IMR-90 (cell line): ENCODE data around the gene NUDT5. TPM values are rescaled to one million over a fixed set of nuclear protein-coding genes. Genes with fewer than 3 reads are reported as not detected.

ENCODE experiments used
- ATAC-seq: fragments of 200-7000 bp; cut with Tn5 transposase; 2 replicates; pipeline ENCODE4 v1.9.1; 2020; ENCODE audit warnings: low read depth, mild to moderate bottlenecking, moderate library complexity
- BruUV-seq: library from RNA; stranded (reverse); fragments of 400-500 nt; replicated peaks from 2 replicates; lab custom pipeline; 2021; lab: Mats Ljungman, UMichigan
- CTCF ChIA-PET: fragments of 300-600 bp; formaldehyde crosslinking; extraction: SDS; loops from one replicate; lab custom pipeline; 2021; ENCODE audit warnings: antibody characterized with exemption; lab: Yijun Ruan, JAX
- POLR2A ChIA-PET: fragments of 300-600 bp; sonication (Branson Sonifier 250); formaldehyde crosslinking; loops from one replicate; lab custom pipeline; 2022; ENCODE audit warnings: antibody characterized with exemption; ENCODE audit not compliant: unreplicated experiment; lab: Charles Lee
- DNase-seq: peaks from one replicate; pipeline ENCODE4 v3.0.0; 2013
- H2AFZ ChIP-seq: replicated peaks from 2 replicates; pipeline ENCODE3; 2013; ENCODE audit warnings: low read length, mild to moderate bottlenecking; ENCODE audit not compliant: poor library complexity
- H2AK5ac ChIP-seq: 2 replicates; pipeline ENCODE4 v1.6.1; 2013; ENCODE audit warnings: low read depth, low read length, inconsistent platforms
- H2AK9ac ChIP-seq: replicated peaks from 2 replicates; pipeline ENCODE3; 2013; ENCODE audit warnings: mild to moderate bottlenecking, low read depth, low read length, moderate library complexity; ENCODE audit not compliant: poor library complexity
- H2BK120ac ChIP-seq: 2 replicates; pipeline ENCODE4 v1.6.1; 2013; ENCODE audit warnings: low read depth, low read length, inconsistent platforms
- H2BK15ac ChIP-seq: 3 replicates; pipeline ENCODE4 v1.6.1; 2013; ENCODE audit warnings: low read depth, low read length, inconsistent platforms
- H2BK20ac ChIP-seq: 2 replicates; pipeline ENCODE4 v1.6.1; 2013; ENCODE audit warnings: low read depth, mild to moderate bottlenecking, inconsistent platforms, low read length, moderate library complexity
- H2BK5ac ChIP-seq: 2 replicates; pipeline ENCODE4 v1.6.1; 2013; ENCODE audit warnings: mild to moderate bottlenecking, low read depth, low read length, inconsistent platforms; ENCODE audit not compliant: poor library complexity, severe bottlenecking
- H3K14ac ChIP-seq: replicated peaks from 2 replicates; pipeline ENCODE4 v1.6.1; 2013; ENCODE audit warnings: low read depth, low read length, inconsistent platforms
- H3K18ac ChIP-seq: 2 replicates; pipeline ENCODE4 v1.6.1; 2013; ENCODE audit warnings: low read depth, low read length, control low read depth
- H3K23ac ChIP-seq: 2 replicates; pipeline ENCODE4 v1.6.1; 2013; ENCODE audit warnings: low read depth, low read length, inconsistent platforms
- H3K27ac ChIP-seq: 2 replicates; pipeline ENCODE4 v1.5.1; 2013; ENCODE audit warnings: mild to moderate bottlenecking, control low read depth, low read length; ENCODE audit not compliant: insufficient read depth
- H3K27me3 ChIP-seq: 2 replicates; pipeline ENCODE4 v1.6.1; 2013; ENCODE audit warnings: low read length; ENCODE audit not compliant: control insufficient read depth, insufficient read depth
- H3K36me3 ChIP-seq: 2 replicates; pipeline ENCODE4 v1.6.1; 2013; ENCODE audit warnings: low read length, mixed read lengths; ENCODE audit not compliant: control insufficient read depth, insufficient read depth
- H3K4ac ChIP-seq: 2 replicates; pipeline ENCODE4 v1.6.1; 2013; ENCODE audit warnings: low read depth, low read length, inconsistent platforms
- H3K4me1 ChIP-seq: 2 replicates; pipeline ENCODE4 v1.6.1; 2013; ENCODE audit warnings: low read length, mixed read lengths; ENCODE audit not compliant: control insufficient read depth, insufficient read depth
- H3K4me2 ChIP-seq: 2 replicates; pipeline ENCODE4 v1.6.1; 2013; ENCODE audit warnings: low read depth, mild to moderate bottlenecking, control low read depth, low read length, moderate library complexity
- H3K4me3 ChIP-seq: 2 replicates; pipeline ENCODE4 v1.5.1; 2013; ENCODE audit warnings: low read depth, mild to moderate bottlenecking, control low read depth, low read length, moderate library complexity; ENCODE audit not compliant: insufficient read depth
- H3K56ac ChIP-seq: 2 replicates; pipeline ENCODE4 v1.6.1; 2013; ENCODE audit warnings: low read length, inconsistent platforms; ENCODE audit not compliant: insufficient read depth; ENCODE audit errors: extremely low read depth
- H3K79me1 ChIP-seq, 2 experiments: 2 replicates each; pipeline ENCODE4 v1.6.1; 2013; ENCODE audit warnings: low read length in 2 of 2, inconsistent platforms in 1 of 2, low read depth in 1 of 2
- H3K9ac ChIP-seq: 2 replicates; pipeline ENCODE4 v1.6.1; 2013; ENCODE audit warnings: low read depth, low read length, control low read depth
- H3K9me1 ChIP-seq: 2 replicates; pipeline ENCODE4 v1.6.1; 2013; ENCODE audit warnings: low read length, inconsistent platforms; ENCODE audit not compliant: insufficient read depth
- H3K9me3 ChIP-seq: 2 replicates; pipeline ENCODE4 v1.6.1; 2013; ENCODE audit warnings: low read length; ENCODE audit not compliant: control insufficient read depth, insufficient read depth
- H4K20me1 ChIP-seq: 2 replicates; pipeline ENCODE4 v1.6.1; 2013; ENCODE audit warnings: low read length, inconsistent platforms; ENCODE audit not compliant: insufficient read depth
- H4K5ac ChIP-seq: 2 replicates; pipeline ENCODE4 v1.6.1; 2013; ENCODE audit warnings: mild to moderate bottlenecking, low read depth, low read length, control low read depth
- H4K8ac ChIP-seq, 2 experiments: 2 replicates each; pipeline ENCODE4 v1.6.1; 2013; ENCODE audit warnings: low read depth in 2 of 2, low read length in 2 of 2, control low read depth in 1 of 2, inconsistent platforms in 1 of 2
- H4K91ac ChIP-seq: 2 replicates; pipeline ENCODE4 v1.6.1; 2013; ENCODE audit warnings: low read depth, low read length, inconsistent platforms; ENCODE audit not compliant: insufficient read depth
- BHLHE40 ChIP-seq: fragments of 150-350 bp; IDR thresholded peaks from 2 replicates; pipeline ENCODE4 v1.6.1; 2016; ENCODE audit warnings: mild to moderate bottlenecking, low read depth, low read length
- CEBPB ChIP-seq: IDR thresholded peaks from 2 replicates; pipeline ENCODE4 v1.6.1; 2012; ENCODE audit warnings: low read depth, low read length, improper control_type of control experiment
- CHD1 ChIP-seq: IDR thresholded peaks from 2 replicates; pipeline ENCODE4 v1.6.1; 2012; ENCODE audit warnings: low read depth, low read length, improper control_type of control experiment
- FOS ChIP-seq: fragments of 150-350 bp; IDR thresholded peaks from 2 replicates; pipeline ENCODE4 v1.6.1; 2016; ENCODE audit warnings: low read depth, low read length
- MAFK ChIP-seq: IDR thresholded peaks from 2 replicates; pipeline ENCODE4 v1.6.1; 2012; ENCODE audit warnings: low read depth, low read length, improper control_type of control experiment
- MXI1 ChIP-seq: IDR thresholded peaks from 2 replicates; pipeline ENCODE4 v1.6.1; 2012; ENCODE audit warnings: low read depth, mild to moderate bottlenecking, low read length, moderate library complexity, borderline replicate concordance
- NFE2L2 ChIP-seq: fragments of 150-350 bp; IDR thresholded peaks from 2 replicates; pipeline ENCODE4 v1.6.1; 2016; ENCODE audit warnings: low read depth, mild to moderate bottlenecking, low read length
- POLR2A ChIP-seq: IDR thresholded peaks from 2 replicates; pipeline ENCODE4 v1.6.1; 2012; ENCODE audit warnings: mild to moderate bottlenecking, low read depth, low read length
- RAD21 ChIP-seq: IDR thresholded peaks from 2 replicates; pipeline ENCODE4 v1.6.1; 2012; ENCODE audit warnings: low read length, improper control_type of control experiment
- RCOR1 ChIP-seq: IDR thresholded peaks from 2 replicates; pipeline ENCODE4 v1.6.1; 2012; ENCODE audit warnings: mild to moderate bottlenecking, low read length, improper control_type of control experiment; ENCODE audit not compliant: insufficient replicate concordance
- RFX5 ChIP-seq: IDR thresholded peaks from 2 replicates; pipeline ENCODE4 v1.8.0; 2012; ENCODE audit warnings: low read depth, mild to moderate bottlenecking, low read length, moderate library complexity
- SMC3 ChIP-seq: fragments of 150-350 bp; IDR thresholded peaks from 2 replicates; pipeline ENCODE4 v1.6.1; 2016; ENCODE audit warnings: low read depth, mild to moderate bottlenecking, antibody characterized with exemption, low read length, moderate library complexity
- WGBS, 2 experiments: methylation state at CpG; one replicate each; pipeline versions ENCODE4 v1.1.5 to v1.1.7; 2013; ENCODE audit warnings: missing lambda C conversion rate in 2 of 2; ENCODE audit not compliant: insufficient read length in 1 of 2; ENCODE audit errors: extremely low coverage in 2 of 2; 5-methylcytosine and 5-hydroxymethylcytosine counted together
- dilution Hi-C: fragments of 300-500 bp; cut with HindIII; formaldehyde crosslinking; loops from one replicate; pipeline ENCODE4 v1.14.3; 2018; ENCODE audit warnings: low sequenced_read_pairs; ENCODE audit not compliant: unreplicated experiment
- in situ Hi-C: fragments of 300-500 bp; cut with MboI; formaldehyde crosslinking; loops from 3 replicates; pipeline ENCODE4 v1.14.3; 2019; ENCODE audit warnings: low sequenced_read_pairs, inconsistent platforms, mixed read lengths
- intact Hi-C: fragments of 100-400 bp; cut with micrococcal nuclease; formaldehyde crosslinking; loops from 2 replicates; pipeline ENCODE4 v1.10.0; 2022
- polyA plus RNA-seq, 3 experiments: library from polyadenylated mRNA; depleted of rRNA; stranded (reverse); fragments of >200 nt; gene quantifications; 2 replicates each; pipeline ENCODE4 v1.2.3, GENCODE V29; 2012; ENCODE audit warnings: low replicate concordance in 1 of 3
- total RNA-seq: library from RNA; depleted of rRNA; stranded (reverse); fragments of >200 nt; gene quantifications from 2 replicates; pipeline ENCODE4 v1.2.3, GENCODE V29; 2012
- TF ChIP-seq, protein P1 (sequence below): conservative IDR thresholded peaks from 2 replicates; pipeline ENCODE4 v1.5.1; 2012; ENCODE audit warnings: mild to moderate bottlenecking, low read depth, low read length, improper control_type of control experiment
- TF ChIP-seq, protein P2 (sequence below): fragments of 150-350 bp; IDR thresholded peaks from 2 replicates; pipeline ENCODE4 v1.6.1; 2017; ENCODE audit warnings: mild to moderate bottlenecking, antibody characterized with exemption, low read length, low read depth

Gene NUDT5
- total and polyA plus RNA-seq, 2 of the 4 experiments (the other 2 are of a cell fraction): 70.1 to 74.6 TPM

DNA sequence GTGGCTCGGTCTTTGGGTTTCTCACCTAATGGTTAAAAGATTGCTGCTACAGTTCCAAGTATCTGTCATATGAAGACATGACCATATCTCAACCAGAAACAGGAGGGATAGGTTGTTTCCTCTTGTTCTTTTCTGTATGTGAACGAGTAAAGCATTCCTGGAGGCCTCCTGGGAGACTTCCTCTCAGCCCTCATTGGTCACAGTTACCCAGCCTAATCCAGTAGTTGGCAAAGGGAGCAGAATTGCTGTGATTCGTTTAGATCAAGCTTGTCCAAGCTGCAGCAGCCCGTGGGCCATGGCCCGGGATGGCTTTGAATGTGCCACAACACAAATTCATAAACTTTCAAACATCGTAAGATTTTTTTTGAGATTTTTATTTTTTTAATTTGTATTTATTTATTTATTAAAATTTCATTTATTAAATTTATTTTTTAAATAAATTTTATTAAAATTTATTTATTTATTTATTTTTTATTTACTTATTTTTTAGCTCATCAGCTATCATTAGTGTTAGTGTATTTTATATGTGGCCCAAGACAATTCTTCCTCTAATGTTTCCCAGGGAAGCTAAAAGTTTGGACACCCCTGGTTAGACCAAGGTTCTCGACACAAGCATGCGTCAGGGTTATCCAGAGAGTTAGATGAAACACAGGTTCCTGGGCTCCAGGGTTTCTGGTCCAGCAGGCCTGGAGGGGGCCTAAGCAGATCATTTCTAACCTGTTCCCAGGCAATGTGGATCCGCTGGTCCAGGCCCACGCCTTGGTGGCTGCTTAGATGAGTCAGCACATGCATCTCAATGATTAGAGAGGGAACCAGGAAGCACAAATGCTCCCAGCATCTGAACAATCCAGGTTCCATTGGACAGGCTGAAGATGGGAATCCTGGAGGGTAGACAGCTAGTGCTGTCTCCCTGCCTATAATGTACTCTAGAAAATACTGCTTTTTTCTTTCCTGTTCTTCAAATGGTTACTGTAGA lies 25.9 kb upstream of the NUDT5 start:
- Histone ChIP-seq H3K4me1 (peaks cover 5% of the 10 kb centered on the region; the same call in 1 of the 2 replicates), H3K9me3 (no peaks in the 10 kb centered on the region), H2BK15ac (no peak overlapping the region; the same call in 2 of the 3 replicates), H4K20me1 (no peaks in the 10 kb centered on the region), H3K27ac (peak overlapping the region; percentile 50; the same call in 1 of the 2 replicates), H3K4me2 (no peak overlapping the region), H2BK5ac (peak overlapping the region; percentile 46), H2AFZ (no peak overlapping the region), H4K5ac (peak overlapping the region; percentile 44; the same call in 1 of the 2 replicates), H3K9ac (no peak overlapping the region), H4K8ac (0 out of 4 replicates have a peak overlapping the region, but pooled peaks of 1 of the 2 experiments have one; percentile 19), H3K27me3 (no peaks in the 10 kb centered on the region), H3K79me1 (peaks cover 30 to 33% of the 10 kb centered on the region in 2 experiments), H3K18ac (no peak overlapping the region), H2AK5ac (no peak overlapping the region; the same call in 1 of the 2 replicates), H3K23ac (no peak overlapping the region), H3K56ac (no peak overlapping the region), H3K14ac (no peak overlapping the region), H3K4me3 (no peak overlapping the region), H2AK9ac (peak overlapping the region; percentile 17), H2BK120ac (peak overlapping the region; percentile 41; the same call in 1 of the 2 replicates), H4K91ac (no peak overlapping the region), H2BK20ac (peak overlapping the region; percentile 5; the same call in 1 of the 2 replicates), H3K4ac (peak overlapping the region; percentile 54; the same call in 1 of the 2 replicates), H3K36me3 (peaks cover 23% of the 10 kb centered on the region), H3K9me1 (peaks cover 6% of the 10 kb centered on the region; the same call in 1 of the 2 replicates)
- intact Hi-C loops (no loop called here), in situ Hi-C loops (no loop called here), dilution Hi-C loops (no loop called here)
- BruUV-seq: no TSS peak
- WGBS, 2 experiments: 100% methylated on average over 2 of the region's 10 CpGs; no CpG with 5 or more reads in 1 of the 2 experiments
- DNase-seq: peak; percentile 41
- POLR2A ChIA-PET: no interaction called here
- ATAC-seq: peak; percentile 65
- TF ChIP-seq MAFK: no peak
- no peak for TF ChIP-seq SMC3
- TF ChIP-seq, protein P1, sequence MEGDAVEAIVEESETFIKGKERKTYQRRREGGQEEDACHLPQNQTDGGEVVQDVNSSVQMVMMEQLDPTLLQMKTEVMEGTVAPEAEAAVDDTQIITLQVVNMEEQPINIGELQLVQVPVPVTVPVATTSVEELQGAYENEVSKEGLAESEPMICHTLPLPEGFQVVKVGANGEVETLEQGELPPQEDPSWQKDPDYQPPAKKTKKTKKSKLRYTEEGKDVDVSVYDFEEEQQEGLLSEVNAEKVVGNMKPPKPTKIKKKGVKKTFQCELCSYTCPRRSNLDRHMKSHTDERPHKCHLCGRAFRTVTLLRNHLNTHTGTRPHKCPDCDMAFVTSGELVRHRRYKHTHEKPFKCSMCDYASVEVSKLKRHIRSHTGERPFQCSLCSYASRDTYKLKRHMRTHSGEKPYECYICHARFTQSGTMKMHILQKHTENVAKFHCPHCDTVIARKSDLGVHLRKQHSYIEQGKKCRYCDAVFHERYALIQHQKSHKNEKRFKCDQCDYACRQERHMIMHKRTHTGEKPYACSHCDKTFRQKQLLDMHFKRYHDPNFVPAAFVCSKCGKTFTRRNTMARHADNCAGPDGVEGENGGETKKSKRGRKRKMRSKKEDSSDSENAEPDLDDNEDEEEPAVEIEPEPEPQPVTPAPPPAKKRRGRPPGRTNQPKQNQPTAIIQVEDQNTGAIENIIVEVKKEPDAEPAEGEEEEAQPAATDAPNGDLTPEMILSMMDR: no peak
- TF ChIP-seq MXI1: no peak
- TF ChIP-seq POLR2A: no peak
- TF ChIP-seq, protein P2, sequence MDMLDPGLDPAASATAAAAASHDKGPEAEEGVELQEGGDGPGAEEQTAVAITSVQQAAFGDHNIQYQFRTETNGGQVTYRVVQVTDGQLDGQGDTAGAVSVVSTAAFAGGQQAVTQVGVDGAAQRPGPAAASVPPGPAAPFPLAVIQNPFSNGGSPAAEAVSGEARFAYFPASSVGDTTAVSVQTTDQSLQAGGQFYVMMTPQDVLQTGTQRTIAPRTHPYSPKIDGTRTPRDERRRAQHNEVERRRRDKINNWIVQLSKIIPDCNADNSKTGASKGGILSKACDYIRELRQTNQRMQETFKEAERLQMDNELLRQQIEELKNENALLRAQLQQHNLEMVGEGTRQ: no peak
- TF ChIP-seq BHLHE40: no peak
- no peak for TF ChIP-seq CEBPB
- no peak for TF ChIP-seq RCOR1
- no peak for TF ChIP-seq FOS
- TF ChIP-seq NFE2L2: no peak
- TF ChIP-seq RFX5: no peak
- TF ChIP-seq RAD21: no peak
- TF ChIP-seq CHD1: no peak
- CTCF ChIA-PET: interaction anchor here (0.6 to 0.7 kb wide), 2 partner anchors 352 to 878 kb away, joined by 3 to 10 read pairs; no protein-coding TSS in a partner anchor
